ENCODE data around the gene S1PR4. TPM values are rescaled to one million over a fixed set of nuclear protein-coding genes. Genes with fewer than 3 reads are reported as not detected.

The S1PR4 gene
- total and polyA plus RNA-seq, 9 of the 15 experiments (the other 6 are each of a cell fraction or from before 2014, with no cell fraction given): 0.27 TPM; not detected in 8

GRCh38 chr19:3146677-3147100, 31.9 kb upstream of the S1PR4 start (continued):
- no peak for TF ChIP-seq HMG20A (CRISPR knock-in tag; conservative IDR thresholded peaks at IDR 0.05)
- TF ChIP-seq ARNT (IDR thresholded peaks at IDR 0.05): 0 out of 4 replicates have a peak, but pooled peaks of 1 of the 2 experiments have one; percentile 23
- no peak for TF ChIP-seq PURB (CRISPR knock-in tag; IDR thresholded peaks at IDR 0.05; ENCODE audit: low read depth)
- TF ChIP-seq HDAC2 (IDR thresholded peaks at IDR 0.05): peak; percentile 91
- no peak for TF ChIP-seq ID3 (CRISPR knock-in tag; IDR thresholded peaks at IDR 0.05)
- no peak for TF ChIP-seq ID3 (tag; IDR thresholded peaks at IDR 0.05)
- no peak for TF ChIP-seq ATF3 (IDR thresholded peaks at IDR 0.05)
- no peak for TF ChIP-seq ATF3 (CRISPR knock-in tag; conservative IDR thresholded peaks at IDR 0.05)
- TF ChIP-seq CHD4 (IDR thresholded peaks at IDR 0.05; ENCODE audit: insufficient read depth, insufficient replicate concordance, low read depth, low read length, poor library complexity, severe bottlenecking): peak; percentile 53
- TF ChIP-seq HDAC1 (IDR thresholded peaks at IDR 0.05): peak; percentile 57 to 72; a peak in 3 of 4 replicates
- TF ChIP-seq ELF1 (tag; IDR thresholded peaks at IDR 0.05): no peak
- no peak for TF ChIP-seq ELF4 (CRISPR knock-in tag; IDR thresholded peaks at IDR 0.05)
- no peak for TF ChIP-seq PREB (CRISPR knock-in tag; IDR thresholded peaks at IDR 0.05)
- no peak for TF ChIP-seq HDAC3 (IDR thresholded peaks at IDR 0.05; ENCODE audit: borderline replicate concordance, partially characterized antibody)
- no peak for TF ChIP-seq MLLT1 (IDR thresholded peaks at IDR 0.05)
- no peak for TF ChIP-seq ETV1 (tag; conservative IDR thresholded peaks at IDR 0.05; ENCODE audit: low read depth)
- TF ChIP-seq ZNF518B (CRISPR knock-in tag; IDR thresholded peaks at IDR 0.05): no peak
- TF ChIP-seq FOXA3 (CRISPR knock-in tag; conservative IDR thresholded peaks at IDR 0.05 in 1 of 2, IDR thresholded peaks at IDR 0.05 in 1 of 2): no peak
- no peak for TF ChIP-seq ZBTB8A (IDR thresholded peaks at IDR 0.05; ENCODE audit: partially characterized antibody)
- TF ChIP-seq EWSR1 (IDR thresholded peaks at IDR 0.05; ENCODE audit: borderline replicate concordance, low read depth, partially characterized antibody): no peak
- TF ChIP-seq NBN (IDR thresholded peaks at IDR 0.05; ENCODE audit: low read depth): peak; percentile 64; the same call in 1 of the 2 replicates
- no peak for TF ChIP-seq U2AF1 (optimal IDR thresholded peaks at IDR 0.05; ENCODE audit: low read depth, low read length)

Data from K562 (cell line).